NT2/D1 (cell line): ENCODE results near the gene ZAP70.

Experiments used
- SUZ12 ChIP-seq: IDR thresholded peaks from 2 replicates; pipeline ENCODE4 v1.6.1; 2011; ENCODE audit not compliant: insufficient read length, insufficient read depth; ENCODE audit errors: extremely low read depth
- YY1 ChIP-seq: IDR thresholded peaks from 2 replicates; pipeline ENCODE4 v1.6.1; 2011; ENCODE audit not compliant: insufficient read length, insufficient read depth
- ZNF274 ChIP-seq: IDR thresholded peaks from 2 replicates; pipeline ENCODE4 v1.6.1; 2011; ENCODE audit warnings: mild to moderate bottlenecking, low read depth, low read length

- no peak for TF ChIP-seq SUZ12
- no peak for TF ChIP-seq ZNF274
- TF ChIP-seq YY1 = no peak
Measured at GRCh38 chr2:97699765-97700444, 13.5 kb upstream of the ZAP70 start.
